Esophagus muscularis mucosa (tissue), 4 donors: ENCODE data around the gene TMEM143. TPM values are rescaled to one million over a fixed set of nuclear protein-coding genes. Genes with fewer than 3 reads are reported as not detected.

Experiments
- DNase-seq: peaks from one replicate; pipeline ENCODE4 v3.0.0-alpha.2; 2017; ENCODE audit errors: extremely low spot score
- H3K27ac ChIP-seq, 4 donors: fragments of 200-600 bp; sonication (generic); replicated peaks in 1 of 4; 1 replicate in 3 of 4; 2 replicates in 1 of 4; pipeline ENCODE4 v1.5.1; 2016 to 2019; ENCODE audit warnings: mild to moderate bottlenecking in 1 of 4
- H3K27me3 ChIP-seq, 4 donors: fragments of 200-600 bp; sonication (generic); one replicate each; pipeline versions ENCODE4 v1.5.1 to v1.6.0; 2016 to 2019
- H3K36me3 ChIP-seq, 4 donors: fragments of 200-600 bp; sonication (generic); one replicate each; pipeline ENCODE4 v1.5.1; 2016 to 2019
- H3K4me1 ChIP-seq, 4 donors: fragments of 200-600 bp; sonication (generic); one replicate each; pipeline ENCODE4 v1.5.1; 2016 to 2019
- H3K4me3 ChIP-seq, 4 donors: fragments of 200-600 bp; sonication (generic); 1 replicate in 2 of 4; 2 replicates in 2 of 4; pipeline ENCODE4 v1.5.1; 2016 to 2019; ENCODE audit warnings: mild to moderate bottlenecking in 4 of 4, moderate library complexity in 1 of 4
- H3K9me3 ChIP-seq, 4 donors: fragments of 200-600 bp; sonication (generic); 1 replicate in 3 of 4; 2 replicates in 1 of 4; pipeline ENCODE4 v1.5.1; 2016 to 2019
- EP300 ChIP-seq: sonication (generic); formaldehyde crosslinking; IDR thresholded peaks from one replicate; pipeline ENCODE4 v1.6.1; 2017; ENCODE audit warnings: antibody characterized with exemption
- POLR2A ChIP-seq: fragments of 450-650 bp; IDR thresholded peaks from one replicate; pipeline ENCODE4 v1.6.1; 2017; ENCODE audit warnings: antibody characterized with exemption, moderate library complexity, mild to moderate bottlenecking, low read depth
- POLR2AphosphoS5 ChIP-seq, 2 donors: sonication (generic); formaldehyde crosslinking; IDR thresholded peaks; one replicate each; pipeline ENCODE4 v1.6.1; 2017; ENCODE audit warnings: antibody characterized with exemption in 2 of 2
- WGBS: methylation state at CpG from one replicate; pipeline ENCODE4 v1.1.5; 2018; 5-methylcytosine and 5-hydroxymethylcytosine counted together
- intact Hi-C: fragments of 100-400 bp; cut with DNase I; formaldehyde crosslinking; loops from one replicate; pipeline ENCODE4 v1.15.1; 2023
- total RNA-seq, 4 donors: library from RNA; depleted of rRNA; stranded (reverse); fragments of >200 nt; gene quantifications; one replicate each; pipeline versions ENCODE4 v1.1.0 to v1.2.1, GENCODE V29; 2016
- TF ChIP-seq, protein P1 (sequence below), 3 experiments: fragments of 200-600 bp in 2 of 3; fragments of 450-650 bp in 1 of 3; sonication (generic) in 2 of 3; IDR thresholded peaks; one replicate each; pipeline ENCODE4 v1.5.1; 2017 to 2019; ENCODE audit warnings: antibody characterized with exemption in 3 of 3, mild to moderate bottlenecking in 2 of 3, moderate library complexity in 1 of 3

Gene TMEM143
- 1 to 10 TPM; 4.8 to 8.3 (median 7.1) TPM for total RNA-seq

DNA sequence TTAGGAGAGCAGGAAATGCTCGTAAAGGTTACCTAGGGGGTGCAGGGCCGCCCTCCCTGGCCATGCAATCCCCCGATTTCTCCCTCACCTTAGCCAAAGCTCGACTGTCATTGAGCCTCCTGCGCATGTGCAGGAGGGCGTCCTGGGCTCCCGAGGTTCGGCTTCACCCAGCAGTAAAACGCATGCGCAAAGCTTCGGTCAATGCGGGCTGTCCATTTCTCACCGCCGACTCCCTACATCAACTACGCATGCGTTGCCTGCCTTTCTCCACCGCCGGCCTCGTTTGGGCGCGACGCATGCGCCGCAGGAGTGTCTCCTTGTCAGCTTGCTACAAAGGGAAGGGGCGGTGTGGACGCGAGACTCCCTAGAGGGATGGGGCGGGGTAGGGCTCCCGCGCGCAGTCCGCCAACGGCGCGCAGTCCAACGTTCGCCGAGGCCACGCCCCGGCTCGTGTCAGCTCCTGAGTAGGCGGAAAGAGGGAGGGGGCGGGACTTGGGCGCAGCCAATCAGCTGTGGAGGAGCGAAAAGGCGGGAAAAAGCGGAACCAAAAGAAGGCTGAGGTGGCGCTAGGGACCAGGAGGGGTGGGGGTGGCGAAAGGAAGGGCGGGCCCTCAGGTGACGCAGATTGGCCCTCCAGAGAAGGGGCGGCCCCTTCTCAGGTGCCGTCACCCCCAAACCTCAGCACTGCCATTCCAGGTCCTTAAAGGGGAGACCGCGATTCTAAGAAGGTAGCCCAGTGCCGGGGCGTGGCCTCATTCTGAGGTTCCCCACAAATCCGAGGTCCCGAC, at the start of gene TMEM143, which contains the start of gene SYNGR4:
Gene TMEM143 (minus strand): TSS at position 131 of the 788 bp plus-strand sequence. CDS start 20 bp downstream, at position 111.
Gene SYNGR4 (plus strand): TSS at position 558 of the 788 bp plus-strand sequence. CDS start 1,476 bp downstream, outside the sequence.
- DNase-seq = peak; percentile 100
- 0% methylated on average over 35 of the region's 59 CpGs for WGBS
- TF ChIP-seq EP300 = no peak
- TF ChIP-seq, protein P1, sequence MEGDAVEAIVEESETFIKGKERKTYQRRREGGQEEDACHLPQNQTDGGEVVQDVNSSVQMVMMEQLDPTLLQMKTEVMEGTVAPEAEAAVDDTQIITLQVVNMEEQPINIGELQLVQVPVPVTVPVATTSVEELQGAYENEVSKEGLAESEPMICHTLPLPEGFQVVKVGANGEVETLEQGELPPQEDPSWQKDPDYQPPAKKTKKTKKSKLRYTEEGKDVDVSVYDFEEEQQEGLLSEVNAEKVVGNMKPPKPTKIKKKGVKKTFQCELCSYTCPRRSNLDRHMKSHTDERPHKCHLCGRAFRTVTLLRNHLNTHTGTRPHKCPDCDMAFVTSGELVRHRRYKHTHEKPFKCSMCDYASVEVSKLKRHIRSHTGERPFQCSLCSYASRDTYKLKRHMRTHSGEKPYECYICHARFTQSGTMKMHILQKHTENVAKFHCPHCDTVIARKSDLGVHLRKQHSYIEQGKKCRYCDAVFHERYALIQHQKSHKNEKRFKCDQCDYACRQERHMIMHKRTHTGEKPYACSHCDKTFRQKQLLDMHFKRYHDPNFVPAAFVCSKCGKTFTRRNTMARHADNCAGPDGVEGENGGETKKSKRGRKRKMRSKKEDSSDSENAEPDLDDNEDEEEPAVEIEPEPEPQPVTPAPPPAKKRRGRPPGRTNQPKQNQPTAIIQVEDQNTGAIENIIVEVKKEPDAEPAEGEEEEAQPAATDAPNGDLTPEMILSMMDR (IDR thresholded peaks at IDR 0.05) = peak in 1 of 3 experiments; percentile 44
- TF ChIP-seq POLR2A = peak; percentile 36
- peak; percentile 89 to 98 for TF ChIP-seq POLR2AphosphoS5 (IDR thresholded peaks at IDR 0.05)
- Histone ChIP-seq H3K9me3 (no peaks in the 10 kb centered on the region), H3K27ac (peak within 1 kb of the TSS; percentile 92 to 97 (median 94)), H3K36me3 (peaks cover 0 to 13% (median 4%) of the 10 kb centered on the region in 4 donors), H3K27me3 (no peaks in the 10 kb centered on the region), H3K4me3 (peak within 1 kb of the TSS; percentile 63 to 74 (median 64)), H3K4me1 (peaks cover 4 to 20% (median 16%) of the 10 kb centered on the region in 4 donors)
- intact Hi-C loops = no loop called here

GRCh38 chr19:48405850-48406249, 42.1 kb upstream of the TMEM143 start:
- Histone ChIP-seq H3K9me3 (peaks cover 0 to 6% (median 2%) of the 10 kb centered on the region in 4 donors), H3K4me3 (no peak overlapping the region), H3K36me3 (no peaks in the 10 kb centered on the region), H3K27ac (no peak overlapping the region), H3K4me1 (no peaks in the 10 kb centered on the region), H3K27me3 (peaks cover 0 to 40% (median 0%) of the 10 kb centered on the region in 4 donors)
- TF ChIP-seq POLR2AphosphoS5 (IDR thresholded peaks at IDR 0.05) (no peak), POLR2A (no peak), EP300 (no peak)
- TF ChIP-seq, protein P1 (IDR thresholded peaks at IDR 0.05) = no peak
- intact Hi-C loops = no loop called here
- 82% methylated on average over 13 of the region's 13 CpGs for WGBS
- no peak for DNase-seq

GRCh38 chr19:48405010-48405659, 41.4 kb upstream of the TMEM143 start:
- intact Hi-C loops = no loop called here
- Histone ChIP-seq H3K4me1 (peaks cover 0 to 3% (median 1%) of the 10 kb centered on the region in 4 donors), H3K9me3 (peaks cover 0 to 6% (median 2%) of the 10 kb centered on the region in 4 donors), H3K36me3 (no peaks in the 10 kb centered on the region), H3K27ac (no peak overlapping the region), H3K4me3 (no peak overlapping the region), H3K27me3 (peaks cover 0 to 39% (median 0%) of the 10 kb centered on the region in 4 donors)
- 96% methylated on average over 9 of the region's 27 CpGs for WGBS
- TF ChIP-seq POLR2A (no peak), POLR2AphosphoS5 (IDR thresholded peaks at IDR 0.05) (no peak), EP300 (no peak)
- TF ChIP-seq, protein P1 (IDR thresholded peaks at IDR 0.05) = no peak
- DNase-seq = no peak

DNA sequence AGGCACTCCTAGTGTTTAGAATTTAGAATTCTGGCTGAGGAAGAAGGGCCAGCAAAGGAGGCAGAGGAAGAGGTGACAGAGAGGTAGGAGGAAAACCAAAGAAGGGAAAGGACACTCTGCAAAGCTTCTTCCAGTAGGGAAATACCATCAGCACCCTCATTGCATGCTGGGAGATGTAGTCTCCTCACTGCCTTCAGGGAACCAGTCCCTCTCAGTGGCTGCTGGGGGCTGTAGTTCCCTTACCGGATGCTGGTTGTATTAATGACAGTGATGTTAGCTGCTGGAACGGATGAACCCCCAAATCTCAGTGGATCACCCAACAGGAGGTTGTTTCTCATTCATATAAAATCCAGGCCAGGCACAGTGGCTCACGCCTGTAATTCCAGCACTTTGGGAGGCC, 39.9 kb upstream of the TMEM143 start:
- intact Hi-C loops = no loop called here
- 32% methylated on average over 3 of the region's 3 CpGs for WGBS
- peaks cover 0 to 40% (median 2%) of the 10 kb centered on the region in 4 donors for H3K27me3 ChIP-seq
- H3K36me3 ChIP-seq = no peaks in the 10 kb centered on the region
- H3K9me3 ChIP-seq = peaks cover 0 to 6% (median 2%) of the 10 kb centered on the region in 4 donors
- H3K4me3 ChIP-seq = no peak overlapping the region
- H3K4me1 ChIP-seq = peaks cover 0 to 10% (median 5%) of the 10 kb centered on the region in 4 donors
- H3K27ac ChIP-seq = no peak overlapping the region
- TF ChIP-seq POLR2AphosphoS5 (IDR thresholded peaks at IDR 0.05) = peak in 1 of 2 donors; percentile 41
- TF ChIP-seq, protein P1 (IDR thresholded peaks at IDR 0.05) = no peak
- no peak for DNase-seq
